ENCODE measurements around the gene CALML6.

Gene CALML6

GRCh38 chr1:1943834-1944570, 28.9 kb downstream of the CALML6 start:
- DNase-seq (ENCODE audit: low read depth), result no peak
- peak; percentile 92 for TF ChIP-seq CTCF (IDR thresholded peaks at IDR 0.05; ENCODE audit: control insufficient read depth, extremely low read depth, insufficient read depth)
- peak overlapping the region; percentile 36 for H3K4me3 ChIP-seq (ENCODE audit: low read depth, low read length)

- no peak for DNase-seq (ENCODE audit: low read depth)
- no peak overlapping the region for H3K4me3 ChIP-seq (ENCODE audit: low read depth, low read length)
- no peak for TF ChIP-seq CTCF (IDR thresholded peaks at IDR 0.05; ENCODE audit: control insufficient read depth, extremely low read depth, insufficient read depth)
These were observed 30.8 kb downstream of the CALML6 start for GRCh38 chr1:1945782-1946393.

- DNase-seq (ENCODE audit: low read depth), result no peak
- TF ChIP-seq CTCF (IDR thresholded peaks at IDR 0.05; ENCODE audit: control insufficient read depth, extremely low read depth, insufficient read depth), result no peak
- H3K4me3 ChIP-seq (ENCODE audit: low read depth, low read length), result no peak overlapping the region
These were observed 31.5 kb downstream of the CALML6 start for GRCh38 chr1:1946540-1946939.

GRCh38 chr1:1947493-1947892, 32.4 kb downstream of the CALML6 start:
- DNase-seq (ENCODE audit: low read depth), result no peak
- H3K4me3 ChIP-seq (ENCODE audit: low read depth, low read length), result no peak overlapping the region
- TF ChIP-seq CTCF (IDR thresholded peaks at IDR 0.05; ENCODE audit: control insufficient read depth, extremely low read depth, insufficient read depth), result no peak

- no peak overlapping the region for H3K4me3 ChIP-seq (ENCODE audit: low read depth, low read length)
- DNase-seq (ENCODE audit: low read depth), result no peak
- no peak for TF ChIP-seq CTCF (IDR thresholded peaks at IDR 0.05; ENCODE audit: control insufficient read depth, extremely low read depth, insufficient read depth)
These were observed 33.7 kb downstream of the CALML6 start for GRCh38 chr1:1948783-1949182.

- H3K4me3 ChIP-seq (ENCODE audit: low read depth, low read length), result no peak overlapping the region
- no peak for DNase-seq (ENCODE audit: low read depth)
- TF ChIP-seq CTCF (IDR thresholded peaks at IDR 0.05; ENCODE audit: control insufficient read depth, extremely low read depth, insufficient read depth), result no peak
These were observed 35.9 kb downstream of the CALML6 start for GRCh38 chr1:1950940-1951339.
